Suprapubic skin (tissue), 3 donors: ENCODE measurements around the gene SLC39A7.

Experiments
- EP300 ChIP-seq: sonication (generic); formaldehyde crosslinking; IDR thresholded peaks from one replicate; pipeline ENCODE4 v1.6.1; 2017; ENCODE audit warnings: antibody characterized with exemption
- POLR2A ChIP-seq, 2 donors: fragments of 450-650 bp; IDR thresholded peaks; one replicate each; pipeline ENCODE4 v1.6.1; 2017; ENCODE audit warnings: antibody characterized with exemption in 2 of 2, mild to moderate bottlenecking in 2 of 2, moderate library complexity in 2 of 2
- TF ChIP-seq, protein P1 (sequence below), 2 donors: fragments of 200-600 bp in 1 of 2; fragments of 450-650 bp in 1 of 2; sonication (generic) in 1 of 2; IDR thresholded peaks; one replicate each; pipeline ENCODE4 v1.5.1; 2016 to 2019; ENCODE audit warnings: antibody characterized with exemption in 2 of 2, mild to moderate bottlenecking in 1 of 2, moderate library complexity in 1 of 2

DNA sequence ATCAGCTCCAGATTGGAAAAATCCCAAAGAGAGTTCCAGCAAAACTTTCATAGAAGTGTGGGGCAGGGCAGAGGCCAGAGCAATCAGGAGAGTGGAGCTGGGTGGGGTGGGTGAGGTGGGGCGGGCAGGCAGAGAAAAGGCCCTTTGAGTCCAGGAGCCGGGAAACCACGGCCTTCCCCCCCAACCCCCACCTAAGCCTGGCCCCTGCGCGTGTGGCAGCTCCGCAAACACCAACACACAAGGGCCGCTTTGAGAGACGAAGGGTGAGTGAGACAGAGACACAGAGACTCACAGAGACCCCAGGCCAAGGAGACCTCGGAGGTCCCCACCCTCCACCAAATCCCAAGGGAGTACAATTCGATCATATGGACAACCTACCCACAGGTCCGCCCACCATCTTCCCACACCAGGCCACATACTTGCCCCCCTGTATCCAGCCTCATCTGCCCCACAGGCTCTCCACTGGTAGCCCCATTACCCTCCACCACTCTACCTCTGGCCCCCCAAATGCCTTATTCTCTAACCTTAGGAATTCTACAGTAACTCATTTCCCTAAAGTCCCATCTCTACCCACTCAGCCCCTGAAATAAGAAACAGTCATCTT, 10.1 kb upstream of the SLC39A7 start:
- TF ChIP-seq, protein P1, sequence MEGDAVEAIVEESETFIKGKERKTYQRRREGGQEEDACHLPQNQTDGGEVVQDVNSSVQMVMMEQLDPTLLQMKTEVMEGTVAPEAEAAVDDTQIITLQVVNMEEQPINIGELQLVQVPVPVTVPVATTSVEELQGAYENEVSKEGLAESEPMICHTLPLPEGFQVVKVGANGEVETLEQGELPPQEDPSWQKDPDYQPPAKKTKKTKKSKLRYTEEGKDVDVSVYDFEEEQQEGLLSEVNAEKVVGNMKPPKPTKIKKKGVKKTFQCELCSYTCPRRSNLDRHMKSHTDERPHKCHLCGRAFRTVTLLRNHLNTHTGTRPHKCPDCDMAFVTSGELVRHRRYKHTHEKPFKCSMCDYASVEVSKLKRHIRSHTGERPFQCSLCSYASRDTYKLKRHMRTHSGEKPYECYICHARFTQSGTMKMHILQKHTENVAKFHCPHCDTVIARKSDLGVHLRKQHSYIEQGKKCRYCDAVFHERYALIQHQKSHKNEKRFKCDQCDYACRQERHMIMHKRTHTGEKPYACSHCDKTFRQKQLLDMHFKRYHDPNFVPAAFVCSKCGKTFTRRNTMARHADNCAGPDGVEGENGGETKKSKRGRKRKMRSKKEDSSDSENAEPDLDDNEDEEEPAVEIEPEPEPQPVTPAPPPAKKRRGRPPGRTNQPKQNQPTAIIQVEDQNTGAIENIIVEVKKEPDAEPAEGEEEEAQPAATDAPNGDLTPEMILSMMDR (IDR thresholded peaks at IDR 0.05), result no peak
- TF ChIP-seq POLR2A (IDR thresholded peaks at IDR 0.05) (no peak), EP300 (no peak)
